ENCODE data around the gene BRME1.

The BRME1 gene

GRCh38 chr19:13833330-13834243 lies 72.3 kb downstream of the BRME1 start (continued):
- TF ChIP-seq ZBTB10 (tag by site-specific recombination; IDR thresholded peaks at IDR 0.05): peak; percentile 86
- TF ChIP-seq ZBTB21 (tag by site-specific recombination; IDR thresholded peaks at IDR 0.05): no peak
- 0 out of 2 replicates have a peak, but pooled peaks have one; percentile 15 for TF ChIP-seq ZNF785 (tag by site-specific recombination; IDR thresholded peaks at IDR 0.05)
- no peak for TF ChIP-seq ZNF701 (tag by site-specific recombination; IDR thresholded peaks at IDR 0.05)
- TF ChIP-seq SP7 (tag by site-specific recombination; IDR thresholded peaks at IDR 0.05): peak; percentile 44; the same call in 1 of the 2 replicates
- no peak for TF ChIP-seq ZNF654 (tag by site-specific recombination; IDR thresholded peaks at IDR 0.05; ENCODE audit: low read depth)
- TF ChIP-seq ZBTB7A (tag by site-specific recombination; IDR thresholded peaks at IDR 0.05; ENCODE audit: low read depth): peak; percentile 85
- 0 out of 2 replicates have a peak, but pooled peaks have one; percentile 41 for TF ChIP-seq KLF8 (tag by site-specific recombination; IDR thresholded peaks at IDR 0.05)
- TF ChIP-seq SP3 (tag by site-specific recombination; IDR thresholded peaks at IDR 0.05): peak; percentile 89
- TF ChIP-seq MEIS1 (CRISPR knock-in tag; IDR thresholded peaks at IDR 0.05; ENCODE audit: borderline replicate concordance): no peak
- TF ChIP-seq BCL11B (tag by site-specific recombination; IDR thresholded peaks at IDR 0.05; ENCODE audit: low read depth): 0 out of 2 replicates have a peak, but pooled peaks have one; percentile 21
- TF ChIP-seq ZNF629 (tag by site-specific recombination; IDR thresholded peaks at IDR 0.05): 0 out of 2 replicates have a peak, but pooled peaks have one; percentile 17
- peak; percentile 97 for TF ChIP-seq SP2 (tag by site-specific recombination; IDR thresholded peaks at IDR 0.05)
- TF ChIP-seq ZNF146 (tag by site-specific recombination; IDR thresholded peaks at IDR 0.05): no peak

Measured in HEK293 (cell line).